Hindlimb muscle (tissue), 1 donor: ENCODE measurements around the gene AKNAD1. TPM values are rescaled to one million over a fixed set of nuclear protein-coding genes. Genes with fewer than 3 reads are reported as not detected.
"Not testable (repeated sequence)": the region's sequence is repeated elsewhere in the genome, so short reads cannot be mapped to it uniquely, and the experiment has no call there.

Source experiments
- DNase-seq: peaks from one replicate; pipeline ENCODE4 v3.0.0-alpha.2; 2013
- polyA plus RNA-seq: library from polyadenylated mRNA; unstranded; fragments of 120-200 nt; gene quantifications from one replicate; pipeline ENCODE4 v1.2.1, GENCODE V29; 2013; ENCODE audit not compliant: insufficient read length

The AKNAD1 gene
- polyA plus RNA-seq, 1 donor = 2.8 TPM

- no peak for DNase-seq
These were observed 27.4 kb downstream of the AKNAD1 start for GRCh38 chr1:108829498-108829916.

- DNase-seq = peak; percentile 90
These were observed 28.6 kb downstream of the AKNAD1 start for GRCh38 chr1:108828074-108828961.

- DNase-seq = no peak
These were observed 30.7 kb downstream of the AKNAD1 start for GRCh38 chr1:108826081-108826635.

- no peak for DNase-seq
These were observed 32.8 kb downstream of the AKNAD1 start for GRCh38 chr1:108824051-108824450.

GRCh38 chr1:108823632-108824031 lies 33.3 kb downstream of the AKNAD1 start:
- no peak for DNase-seq

GRCh38 chr1:108819878-108820277 lies 37.0 kb downstream of the AKNAD1 start:
- DNase-seq = no peak

GRCh38 chr1:108817811-108818210 lies 39.1 kb downstream of the AKNAD1 start:
- DNase-seq = no peak

- peak; percentile 54 for DNase-seq
These were observed 39.9 kb downstream of the AKNAD1 start for GRCh38 chr1:108817016-108817415.

GRCh38 chr1:108816049-108816893 lies 40.6 kb downstream of the AKNAD1 start:
- peak; percentile 94 for DNase-seq

GRCh38 chr1:108815566-108815965 lies 41.3 kb downstream of the AKNAD1 start:
- DNase-seq = no peak

- peak; percentile 23 for DNase-seq
These were observed 42.4 kb downstream of the AKNAD1 start for GRCh38 chr1:108814343-108815125.

- DNase-seq = no peak
These were observed 43.6 kb downstream of the AKNAD1 start for GRCh38 chr1:108813326-108813725.

GRCh38 chr1:108811611-108812010 lies 45.3 kb downstream of the AKNAD1 start:
- no peak for DNase-seq

GRCh38 chr1:108808438-108808837 lies 48.5 kb downstream of the AKNAD1 start:
- no peak for DNase-seq

GRCh38 chr1:108803548-108803947 lies 53.3 kb downstream of the AKNAD1 start:
- DNase-seq = no peak

GRCh38 chr1:108801101-108801500 lies 55.8 kb downstream of the AKNAD1 start:
- DNase-seq = no peak

- DNase-seq = no peak
These were observed 57.9 kb downstream of the AKNAD1 start for GRCh38 chr1:108799001-108799400.

- DNase-seq = no peak
These were observed 64.5 kb downstream of the AKNAD1 start for GRCh38 chr1:108792420-108792819.

- no peak for DNase-seq
These were observed 65.1 kb downstream of the AKNAD1 start for GRCh38 chr1:108791790-108792189.

GRCh38 chr1:108785880-108786279 lies 71.0 kb downstream of the AKNAD1 start:
- DNase-seq = no peak

GRCh38 chr1:108785264-108785663 lies 71.6 kb downstream of the AKNAD1 start:
- DNase-seq = no peak

GRCh38 chr1:108781575-108781944 lies 75.3 kb downstream of the AKNAD1 start:
- DNase-seq = not testable (repeated sequence)
